OCI-LY7 (cell line): ENCODE results near the gene NRROS. TPM values are rescaled to one million over a fixed set of nuclear protein-coding genes. Genes with fewer than 3 reads are reported as not detected.

ENCODE experiments used
- BruUV-seq: library from RNA; stranded (reverse); fragments of 400-500 nt; replicated peaks from 2 replicates; lab custom pipeline; 2021; lab: Mats Ljungman, UMichigan
- CTCF ChIA-PET: fragments of 300-600 bp; sonication (Branson Sonifier 250); formaldehyde crosslinking; loops from one replicate; lab custom pipeline; 2022; ENCODE audit warnings: antibody characterized with exemption; ENCODE audit not compliant: unreplicated experiment; lab: Charles Lee
- POLR2A ChIA-PET: fragments of 300-600 bp; sonication (Branson Sonifier 250); formaldehyde crosslinking; loops from one replicate; lab custom pipeline; 2022; ENCODE audit warnings: antibody characterized with exemption; lab: Charles Lee
- DNase-seq: peaks from one replicate; pipeline ENCODE4 v3.0.0-alpha.2; 2015; ENCODE audit warnings: low spot score
- H2AFZ ChIP-seq: fragments of 200-600 bp; sonication (generic), shearing (Covaris generic); 2 replicates; pipeline ENCODE4 v1.6.1; 2014; ENCODE audit warnings: mild to moderate bottlenecking, antibody characterized with exemption, low read length, moderate library complexity
- H3K27ac ChIP-seq: fragments of 200-600 bp; sonication (generic); 2 replicates; pipeline ENCODE4 v1.5.1; 2014; ENCODE audit warnings: mixed run types, low read depth, mild to moderate bottlenecking, moderate library complexity, low read length, inconsistent platforms; ENCODE audit not compliant: poor library complexity, severe bottlenecking
- H3K36me3 ChIP-seq: fragments of 200-600 bp; sonication (generic); 2 replicates; pipeline ENCODE4 v1.6.1; 2014; ENCODE audit warnings: mild to moderate bottlenecking, antibody characterized with exemption, low read length, moderate library complexity, mixed read lengths; ENCODE audit not compliant: insufficient read depth
- H3K4me1 ChIP-seq: fragments of 200-600 bp; sonication (generic); 2 replicates; pipeline ENCODE4 v1.5.1; 2014; ENCODE audit warnings: mild to moderate bottlenecking, low read length; ENCODE audit not compliant: insufficient read depth, poor library complexity, severe bottlenecking
- H3K4me2 ChIP-seq: fragments of 200-600 bp; sonication (generic); 2 replicates; pipeline ENCODE4 v1.6.1; 2014; ENCODE audit warnings: mild to moderate bottlenecking, low read length
- H3K4me3 ChIP-seq: fragments of 200-600 bp; sonication (generic); 2 replicates; pipeline ENCODE4 v1.5.1; 2014; ENCODE audit warnings: mild to moderate bottlenecking, low read depth, low read length; ENCODE audit not compliant: poor library complexity, severe bottlenecking
- H3K79me2 ChIP-seq: fragments of 200-600 bp; sonication (generic); 2 replicates; pipeline ENCODE4 v1.6.1; 2016; ENCODE audit warnings: low read depth, mild to moderate bottlenecking, low read length, moderate library complexity, mixed read lengths; ENCODE audit not compliant: insufficient read depth
- H3K9me2 ChIP-seq: fragments of 200-600 bp; sonication (generic); 2 replicates; pipeline ENCODE4 v1.6.1; 2016; ENCODE audit warnings: mild to moderate bottlenecking, low read length, mixed read lengths; ENCODE audit not compliant: insufficient read depth
- H3K9me3 ChIP-seq: fragments of 200-600 bp; sonication (generic); 2 replicates; pipeline ENCODE4 v1.6.1; 2014; ENCODE audit warnings: mild to moderate bottlenecking, mixed run types, low read length, mixed read lengths
- H4K20me1 ChIP-seq: fragments of 200-600 bp; sonication (generic); 2 replicates; pipeline ENCODE4 v1.6.1; 2014; ENCODE audit warnings: mild to moderate bottlenecking, antibody characterized with exemption, low read length, moderate library complexity, mixed read lengths; ENCODE audit not compliant: insufficient read depth
- EZH2phosphoT487 ChIP-seq: fragments of 200-600 bp; sonication (generic); IDR thresholded peaks from 2 replicates; pipeline ENCODE4 v1.6.1; 2018; ENCODE audit warnings: low read depth, borderline replicate concordance, mild to moderate bottlenecking, mixed run types, antibody characterized with exemption, low read length, moderate library complexity, mixed read lengths
- intact Hi-C: fragments of 100-400 bp; cut with micrococcal nuclease; formaldehyde crosslinking; loops from one replicate; pipeline ENCODE4 v1.10.0; 2022; ENCODE audit not compliant: unreplicated experiment
- total RNA-seq, 2 experiments: library from RNA; depleted of rRNA in 1 of 2; stranded (reverse); fragments of >200 nt in 1 of 2; shearing (Covaris generic) in 1 of 2; gene quantifications; 2 replicates each; pipeline ENCODE4 v1.2.3, GENCODE V29; 2014 to 2022
- TF ChIP-seq, protein P1 (sequence below): fragments of 200-600 bp; sonication (generic); conservative IDR thresholded peaks from 2 replicates; pipeline ENCODE4 v1.5.1; 2014; ENCODE audit warnings: mild to moderate bottlenecking, antibody characterized with exemption, low read length, moderate library complexity, mixed read lengths

NRROS gene
- total RNA-seq, 2 experiments from 2014 or later, result 1.1 to 3.8 TPM

DNA sequence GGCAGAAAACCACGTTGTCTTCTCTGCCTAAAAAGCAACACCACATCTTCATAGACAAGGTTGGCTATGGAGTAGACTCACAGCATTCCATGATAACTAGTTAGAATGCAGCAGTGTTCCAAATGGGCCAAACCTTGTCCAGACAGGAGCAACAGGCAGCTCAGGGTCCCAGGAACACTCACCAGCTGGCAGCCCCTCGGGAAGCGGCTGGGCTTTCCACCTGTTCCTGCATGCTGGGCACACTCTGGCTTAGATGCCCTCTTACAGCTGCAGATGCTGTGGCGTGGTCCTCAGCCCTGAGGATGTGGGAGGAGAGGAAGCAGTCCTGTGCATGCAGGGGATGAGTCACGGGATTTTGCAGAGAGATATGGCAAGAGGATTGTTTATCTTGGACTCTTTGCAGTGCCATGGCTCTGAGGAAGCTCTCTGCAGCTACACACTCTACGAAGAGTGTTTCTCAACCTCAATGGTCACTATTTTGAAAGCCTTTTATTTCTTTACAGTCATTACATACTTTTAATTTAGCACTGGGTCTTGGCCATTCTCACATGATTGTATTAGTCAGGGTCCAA, 11.3 kb downstream of the NRROS start:
- CTCF ChIA-PET, result no interaction called here
- H3K9me2 ChIP-seq, result no peaks in the 10 kb centered on the region
- no TSS peak for BruUV-seq
- POLR2A ChIA-PET, result no interaction called here
- no peak overlapping the region for H2AFZ ChIP-seq
- H4K20me1 ChIP-seq, result no peaks in the 10 kb centered on the region; the same call in 1 of the 2 replicates
- no peaks in the 10 kb centered on the region for H3K36me3 ChIP-seq
- no peaks in the 10 kb centered on the region for H3K79me2 ChIP-seq
- DNase-seq, result no peak
- H3K27ac ChIP-seq, result no peak overlapping the region
- no peak for TF ChIP-seq EZH2phosphoT487
- TF ChIP-seq, protein P1, sequence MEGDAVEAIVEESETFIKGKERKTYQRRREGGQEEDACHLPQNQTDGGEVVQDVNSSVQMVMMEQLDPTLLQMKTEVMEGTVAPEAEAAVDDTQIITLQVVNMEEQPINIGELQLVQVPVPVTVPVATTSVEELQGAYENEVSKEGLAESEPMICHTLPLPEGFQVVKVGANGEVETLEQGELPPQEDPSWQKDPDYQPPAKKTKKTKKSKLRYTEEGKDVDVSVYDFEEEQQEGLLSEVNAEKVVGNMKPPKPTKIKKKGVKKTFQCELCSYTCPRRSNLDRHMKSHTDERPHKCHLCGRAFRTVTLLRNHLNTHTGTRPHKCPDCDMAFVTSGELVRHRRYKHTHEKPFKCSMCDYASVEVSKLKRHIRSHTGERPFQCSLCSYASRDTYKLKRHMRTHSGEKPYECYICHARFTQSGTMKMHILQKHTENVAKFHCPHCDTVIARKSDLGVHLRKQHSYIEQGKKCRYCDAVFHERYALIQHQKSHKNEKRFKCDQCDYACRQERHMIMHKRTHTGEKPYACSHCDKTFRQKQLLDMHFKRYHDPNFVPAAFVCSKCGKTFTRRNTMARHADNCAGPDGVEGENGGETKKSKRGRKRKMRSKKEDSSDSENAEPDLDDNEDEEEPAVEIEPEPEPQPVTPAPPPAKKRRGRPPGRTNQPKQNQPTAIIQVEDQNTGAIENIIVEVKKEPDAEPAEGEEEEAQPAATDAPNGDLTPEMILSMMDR, result no peak
- no peak overlapping the region for H3K4me2 ChIP-seq
- H3K9me3 ChIP-seq, result no peaks in the 10 kb centered on the region
- no peaks in the 10 kb centered on the region for H3K4me1 ChIP-seq
- H3K4me3 ChIP-seq, result no peak overlapping the region
- intact Hi-C loops, result no loop called here

DNA sequence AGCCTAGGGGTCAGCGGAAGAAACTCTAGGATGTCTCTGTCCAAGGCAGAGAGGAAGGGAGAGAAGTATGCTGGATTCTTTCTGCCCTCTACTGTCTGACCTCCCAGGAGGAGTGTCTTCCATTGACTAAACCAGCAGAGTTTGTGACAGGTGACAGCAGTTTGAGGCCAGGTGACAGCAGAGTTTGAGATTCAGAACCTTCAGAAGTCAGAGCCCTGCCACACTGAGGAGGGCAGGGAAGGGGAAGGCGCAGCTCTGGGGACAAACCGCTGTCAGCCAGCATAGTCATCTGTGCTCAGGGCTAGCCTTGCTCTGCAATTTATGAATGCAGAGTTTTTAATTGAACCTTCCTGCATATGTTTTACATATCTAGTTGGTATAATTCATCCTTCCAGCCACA, 12.3 kb downstream of the NRROS start:
- no peaks in the 10 kb centered on the region for H3K36me3 ChIP-seq
- no TSS peak for BruUV-seq

More for the DNA sequence above, 12.3 kb downstream of the NRROS start:
- H3K9me3 ChIP-seq, result no peaks in the 10 kb centered on the region
- no peaks in the 10 kb centered on the region; the same call in 1 of the 2 replicates for H4K20me1 ChIP-seq
- no peaks in the 10 kb centered on the region for H3K4me1 ChIP-seq
- no peak for DNase-seq
- H3K79me2 ChIP-seq, result no peaks in the 10 kb centered on the region
- ChIA-PET POLR2A (no interaction called here), CTCF (no interaction called here)
- no peak overlapping the region for H3K27ac ChIP-seq
- no peaks in the 10 kb centered on the region for H3K9me2 ChIP-seq
- H3K4me2 ChIP-seq, result no peak overlapping the region
- H2AFZ ChIP-seq, result no peak overlapping the region
- intact Hi-C loops, result no loop called here
- H3K4me3 ChIP-seq, result no peak overlapping the region
- TF ChIP-seq, protein P1, result no peak
- no peak for TF ChIP-seq EZH2phosphoT487
